SK-N-SH (cell line): ENCODE data around the gene COMMD7.

Experiments used
- CTCF ChIP-seq: fragments of 200-600 bp; sonication (generic); IDR thresholded peaks from 2 replicates; pipeline ENCODE4 v1.6.1; 2017; ENCODE audit warnings: antibody characterized with exemption, mild to moderate bottlenecking, moderate library complexity
- MXI1 ChIP-seq: IDR thresholded peaks from 2 replicates; pipeline ENCODE4 v1.6.1; 2012; ENCODE audit warnings: mild to moderate bottlenecking, low read depth, low read length, improper control_type of control experiment
- NFIC ChIP-seq: IDR thresholded peaks from 2 replicates; pipeline ENCODE4 v1.4.0; 2012; ENCODE audit warnings: borderline replicate concordance
- POLR2AphosphoS5 ChIP-seq: IDR thresholded peaks from 2 replicates; pipeline ENCODE4 v1.6.1; 2012; ENCODE audit warnings: low read depth, low read length
- RCOR1 ChIP-seq: fragments of 150-350 bp; IDR thresholded peaks from 2 replicates; pipeline ENCODE4 v1.6.1; 2017; ENCODE audit warnings: antibody characterized with exemption, low read length
- REST ChIP-seq: IDR thresholded peaks from 2 replicates; pipeline ENCODE4 v1.6.1; 2012; ENCODE audit warnings: mild to moderate bottlenecking, low read depth, low read length, moderate library complexity
- RFX5 ChIP-seq: IDR thresholded peaks from 2 replicates; pipeline ENCODE4 v1.6.1; 2012; ENCODE audit warnings: mild to moderate bottlenecking, improper control_type of control experiment, low read length
- SMC3 ChIP-seq: IDR thresholded peaks from 2 replicates; pipeline ENCODE4 v1.6.1; 2012; ENCODE audit warnings: low read depth, low read length, improper control_type of control experiment
- TEAD4 ChIP-seq: IDR thresholded peaks from 2 replicates; pipeline ENCODE4 v1.4.0; 2012; ENCODE audit warnings: mild to moderate bottlenecking, borderline replicate concordance; ENCODE audit not compliant: insufficient read depth

DNA sequence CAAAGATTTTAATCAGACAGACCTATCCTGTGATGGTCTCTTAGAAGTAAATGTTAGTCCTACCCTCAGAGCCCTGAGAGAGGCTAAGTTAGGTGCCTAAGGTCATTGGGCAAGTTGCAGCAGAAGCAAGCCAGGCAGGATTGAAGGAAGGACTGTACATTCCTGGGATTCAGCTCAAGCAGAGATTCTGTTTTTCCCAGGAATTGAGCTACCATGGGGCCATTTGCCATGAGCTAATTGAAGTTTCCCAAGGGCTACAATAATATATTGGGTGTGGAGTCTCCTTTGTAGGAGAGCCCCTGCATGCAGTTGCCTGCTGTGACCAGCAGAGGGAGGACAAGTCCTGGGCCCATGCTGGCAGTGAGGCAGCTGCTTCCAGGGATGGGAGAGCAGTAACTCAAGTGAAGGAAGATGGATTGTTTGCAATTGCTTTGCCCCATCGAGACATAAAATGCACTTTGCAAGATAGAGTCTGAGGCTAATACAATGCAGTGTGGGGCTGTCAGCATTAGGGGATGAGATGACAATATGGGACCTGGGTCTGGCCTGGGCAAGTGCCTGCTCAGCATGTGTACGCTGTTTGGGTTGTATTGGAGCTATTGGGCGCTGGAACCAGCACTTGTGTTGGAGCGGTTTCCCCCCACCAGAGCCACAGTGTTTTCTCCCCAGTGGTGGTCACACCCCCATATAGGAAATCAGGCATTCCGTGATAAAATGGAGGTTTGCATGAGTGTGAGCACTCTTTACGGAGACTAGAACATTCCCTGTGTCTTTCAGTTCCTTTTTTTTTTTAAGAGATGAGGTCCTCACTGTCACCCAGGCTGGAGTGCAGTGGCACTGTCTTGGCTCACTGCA lies 46.9 kb upstream of the COMMD7 start:
- TF ChIP-seq TEAD4 (no peak), CTCF (peak; percentile 97), RFX5 (no peak), POLR2AphosphoS5 (no peak), NFIC (no peak), MXI1 (no peak), SMC3 (peak; percentile 80), RCOR1 (no peak), REST (no peak)
